Mucosa of descending colon (tissue), 3 donors: ENCODE data around the gene CACNA1D. TPM values are rescaled to one million over a fixed set of nuclear protein-coding genes. Genes with fewer than 3 reads are reported as not detected.

ENCODE experiments used
- ATAC-seq: fragments of 200-7000 bp; cut with Tn5 transposase; one replicate; pipeline ENCODE4 v1.9.1; 2020; ENCODE audit warnings: mild to moderate bottlenecking, moderate library complexity
- DNase-seq, 3 donors: peaks; one replicate each; pipeline ENCODE4 v3.0.0-alpha.2; 2020
- H3K36me3 ChIP-seq: fragments of 200-600 bp; one replicate; pipeline ENCODE4 v1.8.0; 2021; ENCODE audit warnings: low read depth, mild to moderate bottlenecking
- H3K4me1 ChIP-seq: fragments of 200-600 bp; one replicate; pipeline ENCODE4 v1.8.0; 2021; ENCODE audit warnings: low read depth, mild to moderate bottlenecking
- H3K4me3 ChIP-seq: fragments of 200-600 bp; one replicate; pipeline ENCODE4 v1.8.0; 2021; ENCODE audit warnings: mild to moderate bottlenecking
- H3K9me3 ChIP-seq: fragments of 200-600 bp; one replicate; pipeline ENCODE4 v1.8.0; 2021; ENCODE audit warnings: mild to moderate bottlenecking
- intact Hi-C, 2 donors: fragments of 100-400 bp; cut with DNase I in 1 of 2; cut with micrococcal nuclease in 1 of 2; formaldehyde crosslinking; loops; one replicate each; pipeline versions ENCODE4 v1.11.0 to v1.11.1; 2022; cut with DNase I, micrococcal nuclease
- total RNA-seq, 3 donors: library from RNA; stranded (reverse); fragmentation: NEBNext Ultra II Directional in 2 of 3; extraction: Animal tissue kit (Norgen Biotek cat#: 25700) in 2 of 3; gene quantifications; one replicate each; pipeline versions ENCODE4 v1.2.1 to v1.2.4, GENCODE V29; 2021 to 2023
- TF ChIP-seq, protein P1 (sequence below): fragments of 200-600 bp; IDR thresholded peaks from one replicate; pipeline ENCODE4 v1.8.0; 2022; ENCODE audit warnings: antibody characterized with exemption, mild to moderate bottlenecking
- donor health status: DM: no; HTN: no; CAD: no; lungs with moderate emphysema.
- donor health status: DM: no; HTN: no; CAD: no.
- donor health status: DM: no; HTN: yes; CAD: no.

CACNA1D gene
- total RNA-seq, 3 donors from 2014 or later: 13.8 to 38.1 (median 22.2) TPM

GRCh38 chr3:53552730-53553129 lies 58.3 kb downstream of the CACNA1D start:
- Histone ChIP-seq H3K36me3 (no peaks in the 10 kb centered on the region), H3K4me3 (no peak overlapping the region), H3K9me3 (no peaks in the 10 kb centered on the region), H3K4me1 (no peaks in the 10 kb centered on the region)
- DNase-seq (no peak), ATAC-seq (no peak)
- intact Hi-C loops: no loop called here
- TF ChIP-seq, protein P1, sequence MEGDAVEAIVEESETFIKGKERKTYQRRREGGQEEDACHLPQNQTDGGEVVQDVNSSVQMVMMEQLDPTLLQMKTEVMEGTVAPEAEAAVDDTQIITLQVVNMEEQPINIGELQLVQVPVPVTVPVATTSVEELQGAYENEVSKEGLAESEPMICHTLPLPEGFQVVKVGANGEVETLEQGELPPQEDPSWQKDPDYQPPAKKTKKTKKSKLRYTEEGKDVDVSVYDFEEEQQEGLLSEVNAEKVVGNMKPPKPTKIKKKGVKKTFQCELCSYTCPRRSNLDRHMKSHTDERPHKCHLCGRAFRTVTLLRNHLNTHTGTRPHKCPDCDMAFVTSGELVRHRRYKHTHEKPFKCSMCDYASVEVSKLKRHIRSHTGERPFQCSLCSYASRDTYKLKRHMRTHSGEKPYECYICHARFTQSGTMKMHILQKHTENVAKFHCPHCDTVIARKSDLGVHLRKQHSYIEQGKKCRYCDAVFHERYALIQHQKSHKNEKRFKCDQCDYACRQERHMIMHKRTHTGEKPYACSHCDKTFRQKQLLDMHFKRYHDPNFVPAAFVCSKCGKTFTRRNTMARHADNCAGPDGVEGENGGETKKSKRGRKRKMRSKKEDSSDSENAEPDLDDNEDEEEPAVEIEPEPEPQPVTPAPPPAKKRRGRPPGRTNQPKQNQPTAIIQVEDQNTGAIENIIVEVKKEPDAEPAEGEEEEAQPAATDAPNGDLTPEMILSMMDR: no peak

DNA sequence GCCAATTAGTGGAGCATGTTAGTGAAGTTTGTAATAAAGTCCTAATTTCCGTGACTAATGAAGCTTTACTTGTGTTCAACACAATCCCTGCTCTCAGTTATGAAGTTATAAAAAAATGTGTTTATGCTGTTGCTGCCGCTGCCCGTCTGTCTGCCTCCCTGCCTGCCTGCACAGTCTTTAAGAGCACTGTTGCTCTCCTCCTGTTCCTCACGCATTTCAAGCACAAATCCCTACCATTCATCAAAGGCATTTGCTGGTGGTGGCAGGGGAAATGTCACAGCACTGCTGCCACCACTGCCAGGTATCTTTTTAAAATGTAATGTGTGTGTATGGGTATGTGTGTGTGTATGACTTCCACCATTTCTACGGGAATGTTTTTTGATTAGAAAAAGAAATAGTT lies 58.8 kb downstream of the CACNA1D start:
- H3K4me3 ChIP-seq: no peak overlapping the region
- H3K4me1 ChIP-seq: no peaks in the 10 kb centered on the region
- DNase-seq (no peak), ATAC-seq (no peak)
- TF ChIP-seq, protein P1: no peak
- H3K36me3 ChIP-seq: no peaks in the 10 kb centered on the region
- no peaks in the 10 kb centered on the region for H3K9me3 ChIP-seq
- intact Hi-C loops: no loop called here

- no peak for DNase-seq
- TF ChIP-seq, protein P1: no peak
- H3K36me3 ChIP-seq: no peaks in the 10 kb centered on the region
- no peaks in the 10 kb centered on the region for H3K4me1 ChIP-seq
- intact Hi-C loops: no loop called here
- H3K4me3 ChIP-seq: no peak overlapping the region
- no peaks in the 10 kb centered on the region for H3K9me3 ChIP-seq
- no peak for ATAC-seq
Measured at GRCh38 chr3:53554559-53555067, 60.2 kb downstream of the CACNA1D start.

DNA sequence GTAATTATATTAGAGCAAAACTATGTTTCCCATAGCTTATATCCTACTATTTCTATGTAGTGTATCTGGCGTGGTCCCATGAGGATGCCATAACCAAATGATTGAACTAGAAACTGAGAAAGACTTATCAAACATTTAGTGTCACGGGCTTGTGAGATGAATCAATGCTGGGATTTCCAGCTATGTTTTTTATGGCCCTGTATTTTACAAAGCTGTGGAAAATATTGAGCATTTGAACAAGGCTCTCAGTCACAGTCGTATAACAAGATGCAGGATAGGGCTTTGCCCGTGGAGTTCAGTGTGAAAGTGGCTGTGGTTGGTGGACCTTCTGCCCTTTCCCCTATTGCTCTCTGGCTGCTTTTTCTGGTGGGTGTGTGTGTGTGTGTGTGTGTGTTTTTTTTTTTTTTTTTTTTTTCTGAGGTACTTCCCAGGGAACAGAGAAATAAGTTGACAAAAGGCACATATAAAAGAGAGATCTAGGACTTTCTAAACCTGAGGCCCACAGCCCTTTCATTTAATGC lies 60.7 kb downstream of the CACNA1D start:
- intact Hi-C loops: no loop called here
- DNase-seq (no peak), ATAC-seq (no peak)
- TF ChIP-seq, protein P1: no peak
- no peaks in the 10 kb centered on the region for H3K4me1 ChIP-seq
- no peak overlapping the region for H3K4me3 ChIP-seq
- H3K9me3 ChIP-seq: no peaks in the 10 kb centered on the region
- no peaks in the 10 kb centered on the region for H3K36me3 ChIP-seq

DNA sequence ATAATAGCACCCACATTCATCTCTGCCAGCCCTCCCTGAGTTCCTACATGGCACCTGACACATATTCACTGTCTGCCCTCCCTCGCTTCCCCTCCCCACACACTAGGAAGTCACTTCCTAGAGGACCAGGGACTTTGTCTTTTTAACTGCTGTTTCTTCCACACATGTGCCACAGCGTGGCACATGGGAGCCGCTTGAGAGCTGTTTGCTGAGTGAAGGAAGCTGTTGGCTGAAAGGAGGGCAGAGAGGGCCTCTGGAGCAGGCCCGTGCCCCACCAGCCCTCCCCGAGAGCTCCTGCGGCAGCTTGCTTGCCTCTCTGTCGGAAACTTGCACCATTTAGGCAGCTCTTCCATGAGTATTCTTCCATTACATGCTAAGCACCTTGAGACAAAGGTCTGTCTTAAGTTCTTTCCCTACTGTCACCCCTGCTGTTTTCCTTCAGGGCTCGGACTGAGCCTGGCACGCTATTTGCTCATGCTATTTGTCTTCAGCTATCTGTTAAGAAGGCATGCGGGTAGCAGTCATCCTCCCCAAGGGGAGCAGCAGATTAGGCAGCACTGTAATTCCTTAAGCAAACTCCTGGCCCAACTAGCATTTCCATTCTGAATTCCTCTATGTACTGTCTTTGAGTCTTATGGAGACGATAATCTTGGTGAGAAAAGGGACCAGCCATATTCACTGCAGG lies 72.2 kb downstream of the CACNA1D start:
- DNase-seq: no peak
- Histone ChIP-seq H3K4me3 (no peak overlapping the region), H3K4me1 (no peaks in the 10 kb centered on the region), H3K9me3 (no peaks in the 10 kb centered on the region), H3K36me3 (no peaks in the 10 kb centered on the region)
- intact Hi-C loops: no loop called here
- TF ChIP-seq, protein P1: no peak
- ATAC-seq: no peak
